Caco-2 (cell line): ENCODE measurements around the gene LRRC55. TPM values are rescaled to one million over a fixed set of nuclear protein-coding genes. Genes with fewer than 3 reads are reported as not detected.

Experiments used
- BruUV-seq: library from RNA; stranded (reverse); fragments of 400-500 nt; replicated peaks from 2 replicates; lab custom pipeline; 2021; lab: Mats Ljungman, UMichigan
- CTCF ChIA-PET: fragments of 300-600 bp; sonication (Branson Sonifier 250); formaldehyde crosslinking; loops from one replicate; lab custom pipeline; 2022; ENCODE audit warnings: antibody characterized with exemption; lab: Charles Lee
- POLR2A ChIA-PET: fragments of 300-600 bp; sonication (Branson Sonifier 250); formaldehyde crosslinking; loops from one replicate; lab custom pipeline; 2022; ENCODE audit warnings: antibody characterized with exemption; lab: Charles Lee
- DNase-seq, 2 experiments: peaks; one replicate each; pipeline versions ENCODE4 v3.0.0 to v3.0.0-alpha.2; 2020 to 2022
- H3K27me3 ChIP-seq: replicated peaks from 2 replicates; pipeline ENCODE4 v1.6.0; 2011; ENCODE audit warnings: low read length; ENCODE audit not compliant: control insufficient read depth, insufficient read depth
- H3K36me3 ChIP-seq: 2 replicates; pipeline ENCODE4 v1.5.1; 2011; ENCODE audit warnings: low read length; ENCODE audit not compliant: control insufficient read depth, insufficient read depth
- H3K4me1 ChIP-seq: fragments of 250-450 bp; sonication (Bioruptor Pico); 2 replicates; pipeline ENCODE4 v1.5.1; 2020; ENCODE audit warnings: mild to moderate bottlenecking
- H3K4me3 ChIP-seq: 2 replicates; pipeline ENCODE4 v1.5.1; 2011; ENCODE audit warnings: low read depth, mild to moderate bottlenecking, control low read depth, low read length
- H3K9me3 ChIP-seq: fragments of 250-450 bp; sonication (Bioruptor Pico); 2 replicates; pipeline ENCODE4 v1.5.1; 2020; ENCODE audit warnings: mild to moderate bottlenecking, moderate library complexity
- H3K27ac Mint-ChIP-seq: one replicate; pipeline ENCODE4 v1.8.0; 2022; ENCODE audit warnings: mixed read lengths; ENCODE audit not compliant: unreplicated experiment
- H3K27me3 Mint-ChIP-seq: one replicate; pipeline ENCODE4 v1.8.0; 2022; ENCODE audit warnings: mixed read lengths; ENCODE audit not compliant: insufficient read depth, unreplicated experiment
- H3K36me3 Mint-ChIP-seq: one replicate; pipeline ENCODE4 v1.8.0; 2022; ENCODE audit warnings: mild to moderate bottlenecking, mixed read lengths; ENCODE audit not compliant: insufficient read depth, unreplicated experiment
- H3K4me1 Mint-ChIP-seq: one replicate; pipeline ENCODE4 v1.8.0; 2022; ENCODE audit warnings: low read depth, mixed read lengths; ENCODE audit not compliant: unreplicated experiment
- H3K4me3 Mint-ChIP-seq: one replicate; pipeline ENCODE4 v1.8.0; 2022; ENCODE audit warnings: mild to moderate bottlenecking, moderate library complexity, mixed read lengths; ENCODE audit not compliant: unreplicated experiment
- H3K9me3 Mint-ChIP-seq: one replicate; pipeline ENCODE4 v1.8.0; 2022; ENCODE audit warnings: mixed read lengths; ENCODE audit not compliant: unreplicated experiment
- intact Hi-C: fragments of 100-400 bp; cut with micrococcal nuclease; formaldehyde crosslinking; loops from one replicate; pipeline ENCODE4 v1.10.0; 2022; ENCODE audit not compliant: unreplicated experiment
- total RNA-seq: library from RNA; stranded (reverse); gene quantifications from 2 replicates; pipeline ENCODE4 v1.2.3, GENCODE V29; 2022
- TF ChIP-seq, protein P1 (sequence below), 2 experiments: fragments of 200-600 bp in 1 of 2; IDR thresholded peaks; 1 replicate in 1 of 2; 2 replicates in 1 of 2; pipeline versions ENCODE4 v1.5.1 to v1.8.0; 2011 to 2022; ENCODE audit warnings: antibody characterized with exemption in 1 of 2, control low read depth in 1 of 2, inconsistent platforms in 1 of 2, low read depth in 1 of 2, low read length in 1 of 2, mild to moderate bottlenecking in 1 of 2, moderate library complexity in 1 of 2; ENCODE audit not compliant: insufficient read depth in 1 of 2, severe bottlenecking in 1 of 2, unreplicated experiment in 1 of 2

Gene LRRC55
- total RNA-seq, 1 experiment from 2014 or later, result not detected

DNA sequence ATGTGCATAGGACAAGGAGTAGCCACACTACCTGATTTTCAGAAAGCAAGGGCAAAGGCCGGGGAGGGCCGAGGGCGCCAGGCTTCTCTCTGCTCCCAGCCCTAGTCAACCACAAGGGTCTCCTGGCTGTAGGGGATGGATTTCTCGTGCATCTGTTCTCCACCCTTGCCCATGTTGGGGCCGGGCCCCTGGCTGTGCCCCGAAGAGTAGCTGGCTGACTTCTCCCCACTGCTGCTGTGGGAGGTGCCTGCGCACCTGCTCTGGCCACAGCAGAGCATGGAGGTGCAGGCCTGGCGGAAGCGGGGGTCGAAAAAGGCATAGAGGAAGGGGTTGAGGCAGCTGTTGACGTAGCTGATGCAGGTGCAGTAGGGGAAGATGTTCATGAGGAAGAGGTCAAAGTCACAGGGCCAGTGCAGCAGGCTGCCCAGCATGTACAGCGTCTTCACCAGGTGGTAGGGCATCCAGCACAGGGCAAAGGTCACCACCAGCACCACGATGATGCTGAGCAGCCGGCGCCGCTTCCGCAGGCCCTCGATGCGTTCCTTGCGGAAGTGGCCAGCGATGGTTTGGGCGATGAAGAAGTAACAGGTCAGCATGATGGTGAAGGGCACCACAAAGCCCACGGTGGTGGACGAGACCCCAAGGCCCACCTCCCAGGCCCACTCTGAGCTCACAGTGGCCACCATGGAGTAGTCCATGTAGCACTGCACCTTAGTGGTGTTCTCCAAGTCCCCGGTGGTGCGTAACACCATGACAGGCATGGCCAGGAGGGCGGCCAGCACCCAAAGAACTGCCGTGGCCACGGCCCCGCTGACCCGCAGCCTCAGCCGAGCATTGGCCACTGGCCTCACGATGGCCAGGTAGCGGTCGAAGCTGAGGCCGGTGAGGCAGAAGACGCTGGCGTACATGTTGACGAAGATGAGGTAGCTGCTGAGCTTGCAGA is 54.3 kb downstream of the LRRC55 start:
- intact Hi-C loops, result no loop called here

DNA sequence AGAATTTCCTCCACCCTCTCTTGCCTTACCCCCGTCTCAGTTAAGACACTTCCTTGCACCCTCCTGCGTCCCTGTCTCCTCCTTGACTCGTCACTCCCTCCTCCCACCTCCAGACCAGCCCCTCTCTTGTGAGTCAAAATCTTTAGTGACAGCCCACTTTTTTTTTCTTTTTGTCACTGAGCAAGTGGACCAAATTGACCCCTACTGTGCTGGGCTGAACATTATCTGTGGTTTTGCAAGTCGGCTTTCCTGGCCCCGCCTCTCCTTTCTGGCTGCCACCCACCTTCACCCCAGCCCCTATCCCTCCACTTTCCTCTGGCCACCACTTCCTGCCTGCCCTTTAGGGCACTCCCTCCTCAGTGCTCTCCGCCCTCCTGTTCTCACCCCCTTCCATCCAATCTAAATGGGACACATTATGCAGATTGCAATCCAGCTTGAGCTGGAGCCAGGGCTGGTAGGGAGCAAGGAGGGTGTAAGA is 55.5 kb downstream of the LRRC55 start, which contains the start of gene APLNR:
Gene APLNR (minus strand): TSS at position 47 of the 478 bp plus-strand sequence. CDS start 246 bp downstream, outside the sequence.
- Histone ChIP-seq H3K4me1 (no peaks in the 10 kb centered on the region), H3K36me3 (no peaks in the 10 kb centered on the region), H3K9me3 (no peaks in the 10 kb centered on the region), H3K4me3 (no peak within 1 kb of the TSS), H3K27me3 (0 out of 2 replicates have a peak, but pooled peaks cover 2% of the 10 kb centered on the region)
- no TSS peak for BruUV-seq
- CTCF ChIA-PET, result interaction anchor here (1.1 kb wide), 1 partner anchor 12 kb away, joined by 9 read pairs; no protein-coding TSS in a partner anchor
- H3K4me1 Mint-ChIP-seq, result no peaks in the 10 kb centered on the region
- intact Hi-C loops, result no loop called here
- H3K27ac Mint-ChIP-seq, result no peak within 1 kb of the TSS
- H3K27me3 Mint-ChIP-seq, result peaks cover 28% of the 10 kb centered on the region
- no peaks in the 10 kb centered on the region for H3K9me3 Mint-ChIP-seq
- no peak for DNase-seq
- H3K36me3 Mint-ChIP-seq, result no peaks in the 10 kb centered on the region
- TF ChIP-seq, protein P1, sequence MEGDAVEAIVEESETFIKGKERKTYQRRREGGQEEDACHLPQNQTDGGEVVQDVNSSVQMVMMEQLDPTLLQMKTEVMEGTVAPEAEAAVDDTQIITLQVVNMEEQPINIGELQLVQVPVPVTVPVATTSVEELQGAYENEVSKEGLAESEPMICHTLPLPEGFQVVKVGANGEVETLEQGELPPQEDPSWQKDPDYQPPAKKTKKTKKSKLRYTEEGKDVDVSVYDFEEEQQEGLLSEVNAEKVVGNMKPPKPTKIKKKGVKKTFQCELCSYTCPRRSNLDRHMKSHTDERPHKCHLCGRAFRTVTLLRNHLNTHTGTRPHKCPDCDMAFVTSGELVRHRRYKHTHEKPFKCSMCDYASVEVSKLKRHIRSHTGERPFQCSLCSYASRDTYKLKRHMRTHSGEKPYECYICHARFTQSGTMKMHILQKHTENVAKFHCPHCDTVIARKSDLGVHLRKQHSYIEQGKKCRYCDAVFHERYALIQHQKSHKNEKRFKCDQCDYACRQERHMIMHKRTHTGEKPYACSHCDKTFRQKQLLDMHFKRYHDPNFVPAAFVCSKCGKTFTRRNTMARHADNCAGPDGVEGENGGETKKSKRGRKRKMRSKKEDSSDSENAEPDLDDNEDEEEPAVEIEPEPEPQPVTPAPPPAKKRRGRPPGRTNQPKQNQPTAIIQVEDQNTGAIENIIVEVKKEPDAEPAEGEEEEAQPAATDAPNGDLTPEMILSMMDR (IDR thresholded peaks at IDR 0.05; ENCODE audit: insufficient read depth in 1 of 2, low read depth in 1 of 2, low read length in 1 of 2, severe bottlenecking in 1 of 2, unreplicated experiment in 1 of 2), result no peak
- POLR2A ChIA-PET, result no interaction called here
- no peak within 1 kb of the TSS for H3K4me3 Mint-ChIP-seq

More for the DNA sequence above, 54.3 kb downstream of the LRRC55 start:
- H3K9me3 ChIP-seq, result no peaks in the 10 kb centered on the region
- Mint-ChIP-seq H3K4me3 (no peak overlapping the region), H3K4me1 (peaks cover 8% of the 10 kb centered on the region), H3K9me3 (no peaks in the 10 kb centered on the region), H3K27ac (no peak overlapping the region), H3K27me3 (peaks cover 38% of the 10 kb centered on the region), H3K36me3 (no peaks in the 10 kb centered on the region)
- ChIA-PET CTCF (interaction anchor here (1.1 kb wide), 1 partner anchor 14 kb away, joined by 9 read pairs; no protein-coding TSS in a partner anchor), POLR2A (no interaction called here)
- BruUV-seq, result no TSS peak
- H3K27me3 ChIP-seq, result 0 out of 2 replicates have a peak, but pooled peaks cover 2% of the 10 kb centered on the region
- H3K4me1 ChIP-seq, result no peaks in the 10 kb centered on the region
- H3K36me3 ChIP-seq, result no peaks in the 10 kb centered on the region
- TF ChIP-seq, protein P1 (IDR thresholded peaks at IDR 0.05; ENCODE audit: insufficient read depth in 1 of 2, low read depth in 1 of 2, low read length in 1 of 2, severe bottlenecking in 1 of 2, unreplicated experiment in 1 of 2), result no peak
- DNase-seq, result no peak
- H3K4me3 ChIP-seq, result no peak overlapping the region

DNA sequence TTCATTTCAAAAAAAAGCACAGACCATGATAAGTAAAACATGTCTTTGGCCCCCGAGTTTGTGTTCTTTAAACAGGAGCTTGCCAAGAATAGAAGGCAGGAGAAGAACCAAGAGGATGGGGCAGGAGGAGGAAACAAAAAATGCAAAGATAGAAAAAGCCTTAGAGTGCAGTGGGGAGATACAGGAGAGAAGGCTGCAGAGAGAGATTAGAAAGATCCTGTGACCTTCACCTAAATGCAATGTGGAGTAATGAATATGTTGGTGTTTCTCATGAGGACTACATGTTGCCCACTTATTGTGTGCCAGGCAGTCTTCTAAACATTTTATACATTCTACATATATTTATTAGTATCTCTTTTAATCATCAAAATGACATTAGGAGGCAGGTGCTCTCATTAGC is 57.6 kb downstream of the LRRC55 start:
- no peaks in the 10 kb centered on the region for H3K36me3 ChIP-seq
- Mint-ChIP-seq H3K27me3 (peaks cover 23% of the 10 kb centered on the region), H3K4me3 (no peak overlapping the region), H3K27ac (no peak overlapping the region), H3K4me1 (no peaks in the 10 kb centered on the region), H3K36me3 (no peaks in the 10 kb centered on the region), H3K9me3 (no peaks in the 10 kb centered on the region)
- no peaks in the 10 kb centered on the region for H3K4me1 ChIP-seq
- intact Hi-C loops, result no loop called here
- ChIA-PET CTCF (no interaction called here), POLR2A (no interaction called here)
- TF ChIP-seq, protein P1 (IDR thresholded peaks at IDR 0.05; ENCODE audit: insufficient read depth in 1 of 2, low read depth in 1 of 2, low read length in 1 of 2, severe bottlenecking in 1 of 2, unreplicated experiment in 1 of 2), result no peak
- no peak overlapping the region for H3K4me3 ChIP-seq
- no peaks in the 10 kb centered on the region for H3K9me3 ChIP-seq
- no TSS peak for BruUV-seq
- H3K27me3 ChIP-seq, result no peaks in the 10 kb centered on the region
- no peak for DNase-seq
